GM11168 (cell line): ENCODE data around the gene ENHO.

Source experiments
- in situ Hi-C: fragments of 300-500 bp; cut with MboI; formaldehyde crosslinking; loops from one replicate; pipeline ENCODE4 v1.12.0; 2022; ENCODE audit warnings: low sequenced_read_pairs; ENCODE audit not compliant: unreplicated experiment

The ENHO gene

DNA sequence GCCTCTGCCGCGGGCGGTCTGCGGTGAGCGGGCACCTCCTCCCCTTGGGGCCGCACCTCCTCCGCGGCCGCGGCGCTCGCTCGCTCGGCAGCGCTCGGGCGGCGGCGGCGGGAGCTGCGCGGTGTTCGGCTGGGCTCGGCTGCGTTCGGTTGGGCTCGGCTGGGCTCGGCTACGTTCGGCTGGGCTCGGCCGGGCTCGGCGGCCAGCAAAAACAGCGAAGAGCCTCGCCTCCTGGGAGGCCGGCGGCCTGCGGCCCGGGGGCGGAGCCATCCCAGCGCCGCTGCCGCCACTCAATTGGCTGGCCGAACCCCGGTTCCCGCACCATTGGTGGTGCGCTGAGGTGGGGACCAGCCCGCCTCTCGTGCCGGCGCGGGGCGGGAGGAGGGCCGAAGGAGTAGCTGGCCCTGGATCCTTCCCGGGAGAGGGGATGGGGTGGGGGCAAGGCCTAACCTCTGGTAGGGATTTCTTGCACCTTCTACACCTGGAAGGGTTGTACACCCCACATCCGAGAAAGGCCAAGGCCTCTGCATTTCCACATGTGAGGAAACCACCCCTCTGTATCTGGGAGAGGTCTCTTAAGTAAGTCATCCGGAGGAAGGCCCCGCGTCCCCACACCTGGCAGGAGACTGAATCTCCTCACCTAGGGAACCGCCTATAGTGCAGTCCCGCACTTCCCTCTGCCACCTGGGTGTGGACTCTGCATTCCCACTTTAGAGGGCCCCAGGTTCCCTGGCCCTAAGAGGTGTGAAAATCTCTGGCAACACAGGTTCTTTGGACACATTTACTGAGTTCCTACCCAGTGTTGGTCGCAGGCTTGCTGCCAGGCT, at the start of gene ENHO:
TSS of gene ENHO (minus strand) at position 20 of the 827 bp plus-strand sequence. CDS start 1,295 bp downstream, outside the sequence.
- in situ Hi-C loops: no loop called here

DNA sequence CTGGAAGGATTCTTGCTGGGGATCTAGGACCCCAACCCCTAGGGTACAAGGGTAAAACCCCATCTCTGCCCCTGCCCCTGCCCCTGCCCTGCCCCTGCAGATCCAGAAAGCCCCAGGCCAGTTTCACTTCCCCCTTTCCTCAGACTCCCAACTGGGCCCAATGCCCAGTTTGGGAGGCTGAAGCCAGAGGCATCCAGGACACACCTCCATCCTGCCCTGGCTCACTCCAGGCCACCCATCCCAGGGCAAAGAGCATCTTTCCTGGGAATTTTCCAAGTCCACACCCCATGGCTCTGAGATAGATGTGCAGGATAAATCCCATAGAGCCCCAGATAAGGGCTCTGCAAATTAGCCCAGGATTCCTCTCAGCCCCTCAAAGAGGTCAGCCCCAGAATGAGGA, 49.3 kb upstream of the ENHO start:
- in situ Hi-C loops: no loop called here

DNA sequence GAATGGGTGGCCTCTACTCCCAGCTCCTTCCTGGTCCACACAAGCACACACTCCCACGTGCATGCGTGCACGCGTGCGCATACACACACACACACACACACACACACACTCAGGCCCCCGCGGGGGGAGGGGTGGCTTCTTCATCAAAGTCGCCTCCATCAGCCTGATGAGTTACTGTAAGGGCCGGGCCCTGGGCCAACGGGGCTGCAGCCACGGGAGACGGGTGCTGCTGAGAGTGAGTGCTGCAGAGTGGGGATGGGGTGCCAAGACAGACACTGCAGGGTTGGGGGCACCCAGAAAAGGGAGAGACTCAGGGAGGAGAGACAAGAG, 48.7 kb upstream of the ENHO start:
- in situ Hi-C loops: no loop called here

DNA sequence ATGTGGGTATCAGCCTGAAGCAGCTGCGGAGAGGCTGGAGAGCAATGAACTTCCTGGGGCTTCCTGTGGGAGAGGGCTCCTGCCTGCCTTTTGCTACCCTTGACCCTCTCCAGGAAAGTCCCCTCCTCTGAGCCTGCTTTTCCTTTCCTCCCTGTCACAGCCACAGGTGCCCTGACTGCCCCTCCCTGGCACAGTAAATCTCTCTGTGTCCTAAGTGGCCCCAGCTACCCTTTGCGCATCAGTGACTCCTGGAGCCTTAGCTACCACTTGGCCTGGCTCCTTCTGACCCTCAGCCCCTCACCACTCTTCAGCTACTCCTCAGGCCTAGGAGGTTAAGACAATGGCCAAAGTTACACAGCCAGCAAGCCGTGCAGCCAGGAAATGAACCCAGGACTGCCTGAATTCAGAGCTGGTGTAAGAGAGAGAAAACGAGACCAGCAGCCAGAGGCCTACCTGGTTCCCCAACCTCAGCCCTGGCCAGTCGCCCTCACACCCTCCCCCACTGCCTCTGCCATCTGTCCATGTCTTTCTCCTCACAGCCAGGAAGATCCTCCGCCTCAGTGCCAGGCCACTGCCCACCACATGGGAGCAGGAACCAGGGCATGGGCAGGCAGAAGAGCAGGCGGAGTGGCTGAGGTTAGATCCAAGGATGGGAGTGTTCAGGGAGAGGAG, 48.2 kb upstream of the ENHO start:
- in situ Hi-C loops: no loop called here

- in situ Hi-C loops: no loop called here
These were observed 47.6 kb upstream of the ENHO start for GRCh38 chr9:34570376-34570775.

GRCh38 chr9:34568774-34569173, 46.0 kb upstream of the ENHO start:
- in situ Hi-C loops: no loop called here

GRCh38 chr9:34568133-34568532, 45.3 kb upstream of the ENHO start:
- in situ Hi-C loops: no loop called here

- in situ Hi-C loops: no loop called here
These were observed 44.2 kb upstream of the ENHO start for GRCh38 chr9:34566972-34567371.

- in situ Hi-C loops: no loop called here
These were observed 43.5 kb upstream of the ENHO start for GRCh38 chr9:34566322-34566721.

GRCh38 chr9:34565856-34566255, 43.1 kb upstream of the ENHO start:
- in situ Hi-C loops: no loop called here

DNA sequence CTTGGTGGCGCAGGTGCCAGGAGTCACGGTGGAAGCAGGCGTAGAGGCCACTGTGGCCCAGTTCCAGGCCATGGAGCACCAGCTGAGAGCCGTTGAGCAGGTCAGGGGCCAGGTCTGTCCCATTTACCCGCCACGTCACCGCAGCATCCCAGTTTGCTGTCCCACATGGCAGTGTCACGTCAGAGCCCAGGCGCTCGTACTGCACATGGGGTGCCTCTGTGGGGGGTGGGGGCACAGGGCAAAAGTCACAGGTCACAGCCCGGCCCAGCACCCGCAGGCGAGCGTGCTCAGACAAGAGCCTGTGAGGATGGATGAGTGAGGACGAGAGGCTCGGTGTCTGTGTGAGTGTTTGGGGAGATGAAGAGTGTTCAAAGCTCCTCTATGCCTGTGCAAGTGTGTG, 41.8 kb upstream of the ENHO start:
- in situ Hi-C loops: no loop called here

DNA sequence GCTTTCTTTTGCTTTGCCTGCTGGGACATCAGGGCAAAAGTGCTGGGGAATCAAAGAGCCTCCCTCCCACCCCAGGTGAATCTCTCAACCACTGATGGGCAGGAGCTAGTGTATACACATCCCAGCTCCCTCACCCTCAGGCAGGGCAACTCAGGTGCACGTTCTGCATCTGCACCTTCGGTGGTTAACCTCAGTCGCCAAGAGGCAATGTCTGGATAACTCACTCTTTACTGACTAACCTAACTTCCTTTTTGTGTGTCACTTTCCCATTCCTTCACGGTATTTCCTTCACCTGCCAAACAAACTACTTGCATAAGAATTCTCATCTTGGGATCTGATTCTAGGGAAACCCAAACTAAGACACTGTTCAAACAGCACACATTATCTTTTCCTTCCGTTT, 40.5 kb upstream of the ENHO start:
- in situ Hi-C loops: no loop called here

- in situ Hi-C loops: no loop called here
These were observed 39.5 kb upstream of the ENHO start for GRCh38 chr9:34562135-34562745.

GRCh38 chr9:34560599-34561214, 37.9 kb upstream of the ENHO start:
- in situ Hi-C loops: no loop called here

DNA sequence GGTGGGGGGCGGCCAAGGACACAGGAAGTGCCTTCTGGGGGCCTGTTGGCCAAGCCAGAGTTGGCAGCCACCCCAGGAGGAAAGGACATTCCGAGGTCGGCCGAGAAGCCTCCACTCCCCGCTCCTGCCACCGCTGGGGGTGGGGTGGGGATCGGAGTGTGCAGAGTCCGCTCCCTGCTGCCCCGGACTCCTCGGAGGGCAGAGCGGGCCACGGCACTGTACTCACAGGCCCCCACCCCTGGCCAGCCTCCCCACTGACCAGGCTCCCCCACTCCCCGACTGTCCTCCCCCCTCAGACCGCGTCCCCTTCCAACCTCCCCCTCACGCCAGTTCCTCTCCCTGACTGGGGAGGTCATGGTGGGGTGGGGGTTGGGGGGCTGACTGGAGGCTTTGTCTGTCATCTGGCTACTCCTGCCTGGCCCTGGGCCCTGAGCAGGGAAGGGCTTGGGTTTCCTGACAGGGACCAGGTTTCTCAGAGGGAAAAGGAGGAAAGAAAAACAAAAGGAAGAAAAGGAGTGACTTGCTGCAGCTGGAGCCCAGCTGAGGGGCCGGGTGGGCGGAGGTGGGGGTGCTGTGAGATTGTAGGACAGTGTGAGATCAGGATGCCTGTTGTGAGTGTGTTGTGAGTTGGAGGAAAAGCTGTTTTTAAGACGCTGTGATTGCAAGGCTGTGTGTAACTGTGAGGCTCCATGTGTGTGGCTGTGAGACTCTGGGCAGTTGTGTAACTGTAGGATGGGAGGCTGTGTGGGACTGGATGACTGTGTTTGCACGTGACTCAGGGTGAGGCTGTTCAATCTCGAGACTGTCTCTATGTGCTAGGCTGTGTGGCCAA, 37.0 kb upstream of the ENHO start:
- in situ Hi-C loops: no loop called here

- in situ Hi-C loops: no loop called here
These were observed 36.3 kb upstream of the ENHO start for GRCh38 chr9:34558919-34559623.

GRCh38 chr9:34558364-34558763, 35.6 kb upstream of the ENHO start:
- in situ Hi-C loops: no loop called here

- in situ Hi-C loops: no loop called here
These were observed 34.9 kb upstream of the ENHO start for GRCh38 chr9:34557426-34558321.

- in situ Hi-C loops: no loop called here
These were observed 34.2 kb upstream of the ENHO start for GRCh38 chr9:34556949-34557348.
